Stimulated activated naive B cell treated with anti-CD40 and anti-IgM and Interleukin-4, amounts not matched to agents 10 μg/mL and 1 μg/mL and 100 μg/mL, for 72 hours (primary cell): Measurements from ENCODE around the gene IFT52.
A peak's percentile ranks its signal among the peaks of the same experiment; 100 is the strongest.

Source experiments
- ATAC-seq, 2 donors: fragments of 150-1000 bp; cut with Tn5 transposase; replicated peaks; 2 replicates each; pipeline ENCODE4 v1.10.0; 2021; ENCODE audit warnings: moderate library complexity in 1 of 2
- DNase-seq: peaks from one replicate; pipeline ENCODE4 v3.0.0; 2021
- H3K27ac Mint-ChIP-seq: one replicate; pipeline ENCODE4 v1.8.0; 2022; ENCODE audit warnings: mild to moderate bottlenecking, mixed read lengths
- H3K27me3 Mint-ChIP-seq, 2 donors: one replicate each; pipeline ENCODE4 v1.8.0; 2022; ENCODE audit warnings: mixed read lengths in 2 of 2
- H3K36me3 Mint-ChIP-seq, 2 donors: one replicate each; pipeline ENCODE4 v1.8.0; 2022; ENCODE audit warnings: mixed read lengths in 2 of 2, mild to moderate bottlenecking in 1 of 2
- H3K4me1 Mint-ChIP-seq, 2 donors: one replicate each; pipeline ENCODE4 v1.8.0; 2022; ENCODE audit warnings: mixed read lengths in 2 of 2, mild to moderate bottlenecking in 1 of 2
- H3K4me3 Mint-ChIP-seq, 2 donors: one replicate each; pipeline ENCODE4 v1.8.0; 2022; ENCODE audit warnings: mild to moderate bottlenecking in 2 of 2, mixed read lengths in 2 of 2, moderate library complexity in 1 of 2
- H3K9me3 Mint-ChIP-seq, 2 donors: one replicate each; pipeline ENCODE4 v1.8.0; 2022; ENCODE audit warnings: mixed read lengths in 2 of 2, mild to moderate bottlenecking in 1 of 2

Gene IFT52

GRCh38 chr20:43590392-43591303, at the start of gene IFT52:
Gene IFT52 (plus strand): TSS chr20:43590937. CDS start chr20:43594699, 3,762 bp downstream.
- H3K27ac Mint-ChIP-seq = peak within 1 kb of the TSS; percentile 96
- peaks cover 6 to 18% of the 10 kb centered on the region in 2 donors for H3K4me1 Mint-ChIP-seq
- no peaks in the 10 kb centered on the region for H3K9me3 Mint-ChIP-seq
- DNase-seq = peak; percentile 86
- ATAC-seq = peak; percentile 99
- peaks cover 7 to 11% of the 10 kb centered on the region in 2 donors for H3K36me3 Mint-ChIP-seq
- peaks cover 0 to 6% of the 10 kb centered on the region in 2 donors for H3K27me3 Mint-ChIP-seq
- peak within 1 kb of the TSS; percentile 94 to 97 for H3K4me3 Mint-ChIP-seq

GRCh38 chr20:43541214-43541613, 49.5 kb upstream of the IFT52 start:
- H3K27ac Mint-ChIP-seq = no peak overlapping the region
- no peak overlapping the region for H3K4me3 Mint-ChIP-seq
- ATAC-seq = no peak
- no peaks in the 10 kb centered on the region for H3K27me3 Mint-ChIP-seq
- H3K4me1 Mint-ChIP-seq = peaks cover 0 to 5% of the 10 kb centered on the region in 2 donors
- no peak for DNase-seq
- peaks cover 4 to 11% of the 10 kb centered on the region in 2 donors for H3K36me3 Mint-ChIP-seq
- no peaks in the 10 kb centered on the region for H3K9me3 Mint-ChIP-seq

- ATAC-seq (no peak), DNase-seq (no peak)
- Mint-ChIP-seq H3K27ac (no peak overlapping the region), H3K4me3 (no peak overlapping the region), H3K36me3 (peaks cover 5 to 17% of the 10 kb centered on the region in 2 donors), H3K27me3 (no peaks in the 10 kb centered on the region), H3K4me1 (peaks cover 0 to 5% of the 10 kb centered on the region in 2 donors), H3K9me3 (peaks cover 0 to under 1% of the 10 kb centered on the region in 2 donors)
Measured at GRCh38 chr20:43542161-43542560, 48.6 kb upstream of the IFT52 start.

DNA sequence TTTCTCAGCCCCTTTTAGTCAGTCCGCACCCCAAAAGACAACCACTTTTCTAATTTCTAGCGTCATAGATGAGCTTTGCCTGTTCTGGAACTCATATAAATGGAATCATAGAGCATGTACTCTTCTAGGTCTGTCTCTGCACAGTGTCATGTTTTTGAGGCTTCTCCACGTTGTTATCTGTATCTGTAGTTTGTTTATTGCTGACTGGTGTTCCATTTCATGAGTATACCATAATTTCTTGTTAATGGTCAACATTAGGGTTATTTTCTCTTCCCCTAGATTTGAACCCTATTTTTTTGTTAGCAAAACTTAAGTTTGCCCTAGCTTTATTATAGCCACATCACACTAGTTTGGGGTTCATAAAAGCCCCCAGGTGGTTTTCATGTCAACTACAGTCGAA, 48.1 kb upstream of the IFT52 start:
- no peaks in the 10 kb centered on the region for H3K27me3 Mint-ChIP-seq
- H3K27ac Mint-ChIP-seq = no peak overlapping the region
- DNase-seq (no peak), ATAC-seq (no peak)
- peaks cover 0 to 5% of the 10 kb centered on the region in 2 donors for H3K4me1 Mint-ChIP-seq
- peaks cover 9 to 22% of the 10 kb centered on the region in 2 donors for H3K36me3 Mint-ChIP-seq
- peaks cover 4% of the 10 kb centered on the region in 2 donors for H3K9me3 Mint-ChIP-seq
- no peak overlapping the region for H3K4me3 Mint-ChIP-seq

GRCh38 chr20:43543138-43543537, 47.6 kb upstream of the IFT52 start:
- Mint-ChIP-seq H3K27ac (no peak overlapping the region), H3K36me3 (peaks cover 14 to 27% of the 10 kb centered on the region in 2 donors), H3K9me3 (peaks cover 4% of the 10 kb centered on the region in 2 donors), H3K27me3 (no peaks in the 10 kb centered on the region), H3K4me1 (peaks cover 0 to under 1% of the 10 kb centered on the region in 2 donors), H3K4me3 (no peak overlapping the region)
- no peak for ATAC-seq
- DNase-seq = no peak

GRCh38 chr20:43544501-43544900, 46.2 kb upstream of the IFT52 start:
- ATAC-seq = no peak
- H3K9me3 Mint-ChIP-seq = peaks cover 4% of the 10 kb centered on the region in 2 donors
- no peaks in the 10 kb centered on the region for H3K4me1 Mint-ChIP-seq
- DNase-seq = no peak
- H3K27ac Mint-ChIP-seq = peak overlapping the region; percentile 68
- peaks cover 13 to 28% of the 10 kb centered on the region in 2 donors for H3K36me3 Mint-ChIP-seq
- H3K27me3 Mint-ChIP-seq = no peaks in the 10 kb centered on the region
- no peak overlapping the region for H3K4me3 Mint-ChIP-seq

- Mint-ChIP-seq H3K27ac (no peak overlapping the region), H3K4me3 (no peak overlapping the region), H3K9me3 (peaks cover 4% of the 10 kb centered on the region in 2 donors), H3K27me3 (no peaks in the 10 kb centered on the region), H3K36me3 (peaks cover 13 to 25% of the 10 kb centered on the region in 2 donors), H3K4me1 (no peaks in the 10 kb centered on the region)
- no peak for DNase-seq
- ATAC-seq = no peak
Measured at GRCh38 chr20:43545837-43546578, 44.7 kb upstream of the IFT52 start.

- Mint-ChIP-seq H3K27me3 (no peaks in the 10 kb centered on the region), H3K4me3 (no peak overlapping the region), H3K27ac (no peak overlapping the region), H3K36me3 (peaks cover 13 to 30% of the 10 kb centered on the region in 2 donors), H3K9me3 (peaks cover 4% of the 10 kb centered on the region in 2 donors), H3K4me1 (no peaks in the 10 kb centered on the region)
- no peak for DNase-seq
- ATAC-seq = no peak
Measured at GRCh38 chr20:43548273-43548880, 42.4 kb upstream of the IFT52 start.

DNA sequence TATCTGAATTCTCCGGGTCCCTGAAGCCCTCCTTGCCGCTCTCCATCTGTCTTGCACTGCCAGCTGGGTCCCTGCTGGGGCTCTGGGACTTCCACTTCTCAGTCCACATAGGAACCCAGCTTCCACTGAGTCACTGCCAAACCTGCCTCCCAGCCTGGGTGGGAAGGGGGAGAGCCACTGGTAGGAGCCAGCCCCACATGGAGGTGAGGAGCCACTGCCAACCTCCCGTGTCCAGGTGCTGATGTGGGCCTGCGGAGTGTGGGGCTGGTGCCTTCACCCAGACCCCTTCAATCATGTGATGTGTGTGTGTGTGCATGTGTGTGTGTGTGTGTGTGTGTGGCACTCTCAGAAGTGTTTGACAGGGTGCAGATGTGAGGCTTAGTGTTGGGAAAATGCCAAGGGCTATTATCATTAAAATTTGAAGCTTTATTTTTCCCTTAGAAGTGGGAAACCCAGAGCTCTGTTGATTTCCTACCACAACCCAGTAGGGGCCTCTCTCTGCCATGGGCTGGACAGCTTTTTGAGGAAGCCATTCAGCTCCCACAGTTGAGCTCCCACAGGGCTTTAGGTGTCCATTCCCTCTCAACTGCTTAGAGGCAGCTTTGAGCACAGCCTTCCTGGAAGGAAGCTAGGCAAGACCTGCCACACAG, 41.2 kb upstream of the IFT52 start:
- ATAC-seq (no peak), DNase-seq (no peak)
- Mint-ChIP-seq H3K27me3 (no peaks in the 10 kb centered on the region), H3K36me3 (peaks cover 13 to 30% of the 10 kb centered on the region in 2 donors), H3K4me1 (no peaks in the 10 kb centered on the region), H3K4me3 (no peak overlapping the region), H3K9me3 (peaks cover 4% of the 10 kb centered on the region in 2 donors), H3K27ac (no peak overlapping the region)

DNA sequence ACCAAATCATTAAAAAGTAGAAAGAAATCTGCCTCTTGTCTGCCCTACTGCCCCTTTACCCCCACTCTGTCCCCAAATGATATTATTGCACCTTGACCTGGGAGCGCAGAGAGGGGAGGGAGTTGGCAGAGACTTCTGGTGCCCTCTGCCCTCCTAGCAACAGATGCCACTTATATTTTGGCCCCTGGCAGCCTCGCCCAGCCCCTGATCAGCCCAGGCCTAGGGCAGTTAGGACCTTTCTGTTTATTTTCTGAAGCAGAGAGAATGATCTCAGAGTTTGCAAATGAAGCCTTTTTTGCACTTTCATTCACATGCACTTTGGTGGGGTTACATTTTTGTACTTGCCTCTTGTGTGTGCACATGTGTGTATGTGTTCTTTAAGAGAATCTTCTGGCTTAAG, 40.3 kb upstream of the IFT52 start:
- Mint-ChIP-seq H3K4me3 (no peak overlapping the region), H3K27me3 (no peaks in the 10 kb centered on the region), H3K9me3 (peaks cover 4% of the 10 kb centered on the region in 2 donors), H3K4me1 (no peaks in the 10 kb centered on the region), H3K27ac (no peak overlapping the region), H3K36me3 (peaks cover 13 to 30% of the 10 kb centered on the region in 2 donors)
- no peak for DNase-seq
- no peak for ATAC-seq

- DNase-seq = no peak
- H3K27ac Mint-ChIP-seq = no peak overlapping the region
- ATAC-seq = no peak
- peaks cover 0 to 6% of the 10 kb centered on the region in 2 donors for H3K36me3 Mint-ChIP-seq
- H3K9me3 Mint-ChIP-seq = no peaks in the 10 kb centered on the region
- no peak overlapping the region for H3K4me3 Mint-ChIP-seq
- H3K27me3 Mint-ChIP-seq = peaks cover 0 to 5% of the 10 kb centered on the region in 2 donors
- no peaks in the 10 kb centered on the region for H3K4me1 Mint-ChIP-seq
Measured at GRCh38 chr20:43554369-43554768, 36.4 kb upstream of the IFT52 start.

DNA sequence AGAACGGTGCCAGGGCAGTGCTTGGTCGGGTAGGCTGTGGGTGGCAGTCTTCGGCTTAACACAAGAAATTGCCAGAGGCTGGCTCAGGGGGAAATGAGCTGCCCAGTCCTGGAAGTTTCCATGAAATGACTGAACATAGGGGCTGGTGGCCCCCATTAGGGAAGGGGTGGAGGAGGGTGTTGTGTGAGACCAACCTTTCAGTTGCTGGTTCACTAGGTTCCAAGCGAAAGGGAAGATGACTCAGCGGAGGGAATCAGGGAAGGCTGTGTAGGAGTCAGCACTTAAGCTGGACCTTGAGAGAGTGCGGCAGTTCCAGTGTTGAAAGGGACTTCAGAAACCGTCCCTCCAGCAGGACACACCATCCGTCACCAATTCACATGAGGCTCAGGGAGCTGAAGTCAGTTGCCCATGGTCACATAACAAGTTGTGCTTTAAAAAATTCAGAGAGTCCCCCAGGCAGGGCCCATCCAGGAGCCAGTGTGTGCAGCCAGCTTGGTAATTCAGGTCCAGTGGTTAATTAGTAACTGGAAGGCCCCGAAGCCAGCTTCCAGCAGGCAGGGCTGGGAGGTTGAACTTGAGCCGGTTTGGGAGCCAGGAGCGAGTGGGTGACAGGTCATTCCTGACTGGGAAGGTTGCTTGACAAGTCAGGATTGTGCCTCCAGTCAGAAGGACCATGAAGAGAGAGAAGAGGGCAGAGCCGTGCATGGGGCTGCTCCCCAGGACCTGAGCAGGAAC, 32.2 kb upstream of the IFT52 start, which contains the start of gene SGK2:
Gene SGK2 (plus strand): TSS at position 616 of the 735 bp plus-strand sequence. CDS start 7,469 bp downstream, outside the sequence.
- Mint-ChIP-seq H3K9me3 (no peaks in the 10 kb centered on the region), H3K4me1 (no peaks in the 10 kb centered on the region), H3K4me3 (no peak within 1 kb of the TSS), H3K27me3 (peaks cover 0 to 5% of the 10 kb centered on the region in 2 donors), H3K36me3 (no peaks in the 10 kb centered on the region), H3K27ac (no peak within 1 kb of the TSS)
- no peak for ATAC-seq
- no peak for DNase-seq
